CD8-positive, alpha-beta memory T cell (primary cell): ENCODE results near the gene MYH13. TPM values are rescaled to one million over a fixed set of nuclear protein-coding genes. Genes with fewer than 3 reads are reported as not detected.

Source experiments
- CTCF ChIA-PET: fragments of 350-600 bp; sonication (Branson Sonifier 250); formaldehyde crosslinking; loops from one replicate; lab custom pipeline; 2021; ENCODE audit warnings: antibody characterized with exemption; lab: Charles Lee
- POLR2A ChIA-PET: fragments of 350-600 bp; sonication (Branson Sonifier 250); formaldehyde crosslinking; loops from one replicate; lab custom pipeline; 2021; ENCODE audit warnings: antibody characterized with exemption; lab: Charles Lee
- DNase-seq, 5 donors: peaks; one replicate each; pipeline versions ENCODE4 v3.0.0 to v3.0.0-alpha.2; 2020 to 2022; ENCODE audit warnings: mixed read lengths in 1 of 5
- H3K27ac ChIP-seq: one replicate; pipeline ENCODE4 v1.7.0; 2013; ENCODE audit warnings: low read depth, mild to moderate bottlenecking, low read length, moderate library complexity
- H3K27me3 ChIP-seq: 2 replicates; pipeline ENCODE4 v1.7.0; 2013; ENCODE audit warnings: low read length, mild to moderate bottlenecking; ENCODE audit not compliant: insufficient read depth, poor library complexity, severe bottlenecking
- H3K36me3 ChIP-seq: 2 replicates; pipeline ENCODE4 v1.7.0; 2013; ENCODE audit warnings: mild to moderate bottlenecking, low read length, moderate library complexity; ENCODE audit not compliant: insufficient read depth
- H3K4me1 ChIP-seq: 2 replicates; pipeline ENCODE4 v1.7.0; 2013; ENCODE audit warnings: mild to moderate bottlenecking, low read length, moderate library complexity; ENCODE audit not compliant: insufficient read depth
- H3K4me3 ChIP-seq: 2 replicates; pipeline ENCODE4 v1.7.0; 2013; ENCODE audit warnings: mild to moderate bottlenecking, low read length
- H3K9me3 ChIP-seq: 2 replicates; pipeline ENCODE4 v1.7.0; 2013; ENCODE audit warnings: mild to moderate bottlenecking, low read length
- H3K27ac Mint-ChIP-seq, 8 donors: one replicate each; pipeline ENCODE4 v1.8.0; 2020 to 2021; ENCODE audit warnings: mixed read lengths in 8 of 8, mild to moderate bottlenecking in 6 of 8, inconsistent platforms in 3 of 8, moderate library complexity in 3 of 8
- H3K27me3 Mint-ChIP-seq, 2 donors: one replicate each; pipeline ENCODE4 v1.8.0; 2020 to 2021; ENCODE audit warnings: mixed read lengths in 2 of 2, mild to moderate bottlenecking in 1 of 2, moderate library complexity in 1 of 2
- H3K36me3 Mint-ChIP-seq, 3 donors: one replicate each; pipeline ENCODE4 v1.8.0; 2020 to 2021; ENCODE audit warnings: mixed read lengths in 3 of 3, inconsistent platforms in 1 of 3, mild to moderate bottlenecking in 1 of 3
- H3K4me1 Mint-ChIP-seq, 3 donors: one replicate each; pipeline ENCODE4 v1.8.0; 2020 to 2021; ENCODE audit warnings: mixed read lengths in 3 of 3, inconsistent platforms in 1 of 3, mild to moderate bottlenecking in 1 of 3
- H3K4me3 Mint-ChIP-seq, 7 donors: one replicate each; pipeline ENCODE4 v1.8.0; 2020 to 2021; ENCODE audit warnings: mixed read lengths in 7 of 7, mild to moderate bottlenecking in 6 of 7, moderate library complexity in 4 of 7, inconsistent platforms in 2 of 7
- H3K9me3 Mint-ChIP-seq, 5 donors: one replicate each; pipeline ENCODE4 v1.8.0; 2020 to 2022; ENCODE audit warnings: mixed read lengths in 5 of 5, mild to moderate bottlenecking in 3 of 5, moderate library complexity in 2 of 5, inconsistent platforms in 1 of 5
- polyA plus RNA-seq: library from polyadenylated mRNA; unstranded; fragments of 300-500 nt; fragmentation: Illumina TruSeq; gene quantifications from one replicate; pipeline ENCODE4 v1.2.3, GENCODE V29; 2021
- total RNA-seq, 2 experiments: library from RNA; stranded (reverse); gene quantifications; one replicate each; pipeline ENCODE4 v1.2.3, GENCODE V29; 2021

The MYH13 gene
- total and polyA plus RNA-seq, 3 experiments from 2014 or later = not detected

GRCh38 chr17:10275418-10275817 is 97.4 kb downstream of the MYH13 start:
- Histone ChIP-seq H3K27me3 (no peaks in the 10 kb centered on the region), H3K4me1 (no peaks in the 10 kb centered on the region), H3K27ac (no peak overlapping the region), H3K4me3 (no peak overlapping the region), H3K36me3 (no peaks in the 10 kb centered on the region), H3K9me3 (no peaks in the 10 kb centered on the region)
- POLR2A ChIA-PET = no interaction called here
- H3K27ac Mint-ChIP-seq = no peak overlapping the region
- no peak overlapping the region for H3K4me3 Mint-ChIP-seq
- DNase-seq = no peak
- H3K36me3 Mint-ChIP-seq = no peaks in the 10 kb centered on the region
- peaks cover 6 to 10% of the 10 kb centered on the region in 2 donors for H3K27me3 Mint-ChIP-seq
- CTCF ChIA-PET = no interaction called here
- peaks cover 4 to 6% (median 4%) of the 10 kb centered on the region in 3 donors for H3K4me1 Mint-ChIP-seq
- peaks cover 0 to 2% (median 0%) of the 10 kb centered on the region in 5 donors for H3K9me3 Mint-ChIP-seq

GRCh38 chr17:10271106-10271562 is 101.7 kb downstream of the MYH13 start:
- Histone ChIP-seq H3K9me3 (no peaks in the 10 kb centered on the region), H3K36me3 (no peaks in the 10 kb centered on the region), H3K4me1 (no peaks in the 10 kb centered on the region), H3K4me3 (no peak overlapping the region), H3K27me3 (no peaks in the 10 kb centered on the region), H3K27ac (no peak overlapping the region)
- Mint-ChIP-seq H3K27me3 (peaks cover 3 to 10% of the 10 kb centered on the region in 2 donors), H3K36me3 (no peaks in the 10 kb centered on the region), H3K4me1 (no peaks in the 10 kb centered on the region), H3K4me3 (no peak overlapping the region), H3K27ac (no peak overlapping the region), H3K9me3 (peaks cover 0 to 2% (median 0%) of the 10 kb centered on the region in 5 donors)
- DNase-seq = no peak
- CTCF ChIA-PET = no interaction called here
- POLR2A ChIA-PET = no interaction called here

- Mint-ChIP-seq H3K9me3 (peaks cover 0 to 2% (median 0%) of the 10 kb centered on the region in 5 donors), H3K27ac (no peak overlapping the region), H3K4me3 (no peak overlapping the region), H3K27me3 (peaks cover 0 to 10% of the 10 kb centered on the region in 2 donors), H3K36me3 (no peaks in the 10 kb centered on the region), H3K4me1 (no peaks in the 10 kb centered on the region)
- Histone ChIP-seq H3K27me3 (no peaks in the 10 kb centered on the region), H3K9me3 (no peaks in the 10 kb centered on the region), H3K4me1 (no peaks in the 10 kb centered on the region), H3K27ac (no peak overlapping the region), H3K36me3 (no peaks in the 10 kb centered on the region), H3K4me3 (no peak overlapping the region)
- no peak for DNase-seq
- ChIA-PET CTCF (no interaction called here), POLR2A (no interaction called here)
Measured at GRCh38 chr17:10270258-10270657, 102.5 kb downstream of the MYH13 start.

- DNase-seq = no peak
- Histone ChIP-seq H3K4me1 (no peaks in the 10 kb centered on the region), H3K27ac (no peak overlapping the region), H3K27me3 (no peaks in the 10 kb centered on the region), H3K36me3 (no peaks in the 10 kb centered on the region), H3K9me3 (no peaks in the 10 kb centered on the region), H3K4me3 (no peak overlapping the region)
- H3K36me3 Mint-ChIP-seq = no peaks in the 10 kb centered on the region
- peaks cover 0 to 2% (median 0%) of the 10 kb centered on the region in 5 donors for H3K9me3 Mint-ChIP-seq
- CTCF ChIA-PET = no interaction called here
- POLR2A ChIA-PET = no interaction called here
- no peak overlapping the region for H3K27ac Mint-ChIP-seq
- no peak overlapping the region for H3K4me3 Mint-ChIP-seq
- no peaks in the 10 kb centered on the region for H3K4me1 Mint-ChIP-seq
- peaks cover 0 to 4% of the 10 kb centered on the region in 2 donors for H3K27me3 Mint-ChIP-seq
Measured at GRCh38 chr17:10268005-10268404, 104.8 kb downstream of the MYH13 start.

- POLR2A ChIA-PET = no interaction called here
- Histone ChIP-seq H3K4me3 (no peak overlapping the region), H3K36me3 (no peaks in the 10 kb centered on the region), H3K4me1 (no peaks in the 10 kb centered on the region), H3K9me3 (no peaks in the 10 kb centered on the region), H3K27ac (no peak overlapping the region), H3K27me3 (no peaks in the 10 kb centered on the region)
- Mint-ChIP-seq H3K27me3 (peaks cover 0 to 1% of the 10 kb centered on the region in 2 donors), H3K36me3 (no peaks in the 10 kb centered on the region), H3K4me1 (no peaks in the 10 kb centered on the region), H3K27ac (no peak overlapping the region), H3K9me3 (no peaks in the 10 kb centered on the region), H3K4me3 (no peak overlapping the region)
- CTCF ChIA-PET = no interaction called here
- no peak for DNase-seq
Measured at GRCh38 chr17:10266296-10266876, 106.4 kb downstream of the MYH13 start.

- DNase-seq = no peak
- Mint-ChIP-seq H3K27me3 (peaks cover 0 to 1% of the 10 kb centered on the region in 2 donors), H3K36me3 (no peaks in the 10 kb centered on the region), H3K4me1 (no peaks in the 10 kb centered on the region), H3K4me3 (no peak overlapping the region), H3K9me3 (no peaks in the 10 kb centered on the region), H3K27ac (peak overlapping the region in 1 of 8 donors; percentile 2)
- no peak overlapping the region for H3K27ac ChIP-seq
- POLR2A ChIA-PET = no interaction called here
- H3K4me3 ChIP-seq = no peak overlapping the region
- CTCF ChIA-PET = no interaction called here
- no peaks in the 10 kb centered on the region for H3K4me1 ChIP-seq
- H3K36me3 ChIP-seq = no peaks in the 10 kb centered on the region
- H3K9me3 ChIP-seq = no peaks in the 10 kb centered on the region
- no peaks in the 10 kb centered on the region for H3K27me3 ChIP-seq
Measured at GRCh38 chr17:10265100-10265810, 107.6 kb downstream of the MYH13 start.

DNA sequence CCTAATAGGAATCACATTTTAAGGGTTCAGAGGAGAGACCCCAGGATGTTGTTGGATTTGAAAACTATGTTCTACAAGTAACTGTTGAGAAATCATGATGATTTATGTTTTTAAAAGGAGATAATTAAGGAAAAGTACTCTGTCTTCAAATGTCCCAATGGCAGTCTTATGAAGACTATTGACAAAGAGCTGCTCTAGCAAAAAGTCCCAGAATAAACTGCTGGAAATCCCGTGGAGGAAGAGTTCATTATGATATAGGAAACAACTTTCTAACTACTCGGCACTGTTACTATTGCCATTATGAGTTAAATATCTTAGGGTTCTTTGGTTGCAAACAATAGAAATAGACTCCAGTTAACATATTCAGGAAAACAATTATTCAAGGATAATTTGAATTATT is 108.8 kb downstream of the MYH13 start:
- Mint-ChIP-seq H3K27me3 (peaks cover 0 to 1% of the 10 kb centered on the region in 2 donors), H3K4me3 (no peak overlapping the region), H3K9me3 (no peaks in the 10 kb centered on the region), H3K36me3 (no peaks in the 10 kb centered on the region), H3K4me1 (no peaks in the 10 kb centered on the region), H3K27ac (no peak overlapping the region)
- Histone ChIP-seq H3K36me3 (no peaks in the 10 kb centered on the region), H3K27ac (no peak overlapping the region), H3K4me3 (no peak overlapping the region), H3K27me3 (no peaks in the 10 kb centered on the region), H3K4me1 (no peaks in the 10 kb centered on the region), H3K9me3 (no peaks in the 10 kb centered on the region)
- no peak for DNase-seq
- ChIA-PET CTCF (no interaction called here), POLR2A (no interaction called here)

GRCh38 chr17:10262451-10262850 is 110.4 kb downstream of the MYH13 start:
- H3K36me3 Mint-ChIP-seq = no peaks in the 10 kb centered on the region
- H3K27me3 ChIP-seq = no peaks in the 10 kb centered on the region
- H3K36me3 ChIP-seq = no peaks in the 10 kb centered on the region
- H3K27me3 Mint-ChIP-seq = peaks cover 0 to 4% of the 10 kb centered on the region in 2 donors
- peaks cover 0 to under 1% (median 0%) of the 10 kb centered on the region in 5 donors for H3K9me3 Mint-ChIP-seq
- no peak overlapping the region for H3K4me3 Mint-ChIP-seq
- no peaks in the 10 kb centered on the region for H3K9me3 ChIP-seq
- no peak for DNase-seq
- H3K27ac ChIP-seq = no peak overlapping the region
- no peaks in the 10 kb centered on the region for H3K4me1 Mint-ChIP-seq
- no peaks in the 10 kb centered on the region for H3K4me1 ChIP-seq
- H3K27ac Mint-ChIP-seq = no peak overlapping the region
- ChIA-PET CTCF (no interaction called here), POLR2A (no interaction called here)
- H3K4me3 ChIP-seq = no peak overlapping the region
